CD14-positive monocyte (primary cell): ENCODE data around the gene PTTG1IP. TPM values are rescaled to one million over a fixed set of nuclear protein-coding genes. Genes with fewer than 3 reads are reported as not detected.

Source experiments
- DNase-seq, 3 donors: peaks; one replicate each; pipeline ENCODE4 v3.0.0-alpha.2; 2011 to 2022
- H2AFZ ChIP-seq: 2 replicates; pipeline ENCODE4 v1.6.0; 2012; ENCODE audit warnings: mild to moderate bottlenecking, low read depth, low read length, inconsistent platforms; ENCODE audit not compliant: insufficient read depth, poor library complexity, severe bottlenecking
- H3K27ac ChIP-seq, 2 donors: 1 replicate in 1 of 2; 2 replicates in 1 of 2; pipeline ENCODE4 v1.5.1; 2012 to 2013; ENCODE audit warnings: low read length in 2 of 2, control low read depth in 1 of 2, inconsistent platforms in 1 of 2, low read depth in 1 of 2, mild to moderate bottlenecking in 1 of 2
- H3K27me3 ChIP-seq, 2 donors: one replicate each; pipeline versions ENCODE4 v1.6.0 to v1.6.1; 2011 to 2013; ENCODE audit warnings: low read length in 2 of 2; ENCODE audit not compliant: control insufficient read depth in 2 of 2, insufficient read depth in 2 of 2
- H3K36me3 ChIP-seq, 2 donors: replicated peaks in 1 of 2; 1 replicate in 1 of 2; 2 replicates in 1 of 2; pipeline versions ENCODE4 v1.5.1 to v1.6.1; 2012 to 2013; ENCODE audit warnings: low read length in 2 of 2, control low read depth in 1 of 2, inconsistent platforms in 1 of 2, mild to moderate bottlenecking in 1 of 2; ENCODE audit not compliant: insufficient read depth in 2 of 2, control insufficient read depth in 1 of 2
- H3K4me1 ChIP-seq, 2 donors: 1 replicate in 1 of 2; 2 replicates in 1 of 2; pipeline versions ENCODE4 v1.5.1 to v1.6.1; 2012 to 2013; ENCODE audit warnings: low read length in 2 of 2, control low read depth in 1 of 2, inconsistent platforms in 1 of 2, mild to moderate bottlenecking in 1 of 2, moderate library complexity in 1 of 2; ENCODE audit not compliant: insufficient read depth in 2 of 2, control insufficient read depth in 1 of 2
- H3K4me2 ChIP-seq: replicated peaks from 2 replicates; pipeline ENCODE3; 2012; ENCODE audit warnings: low read length, moderate library complexity, mild to moderate bottlenecking; ENCODE audit not compliant: poor library complexity, severe bottlenecking; ENCODE audit errors: extremely low read depth
- H3K4me3 ChIP-seq, 3 experiments: fragments of 200-600 bp in 1 of 3; sonication (generic) in 1 of 3; replicated peaks in 1 of 3; 1 replicate in 2 of 3; 2 replicates in 1 of 3; pipeline ENCODE4 v1.5.1; 2011 to 2013; ENCODE audit warnings: low read length in 3 of 3, mild to moderate bottlenecking in 3 of 3, control low read depth in 2 of 3, low read depth in 2 of 3, inconsistent platforms in 1 of 3, moderate library complexity in 1 of 3
- H3K79me2 ChIP-seq: 2 replicates; pipeline ENCODE4 v1.6.0; 2012; ENCODE audit warnings: mild to moderate bottlenecking, control low read depth, inconsistent platforms, low read length, moderate library complexity; ENCODE audit not compliant: insufficient read depth
- H3K9ac ChIP-seq: 2 replicates; pipeline ENCODE4 v1.6.0; 2017; ENCODE audit warnings: low read length, mild to moderate bottlenecking; ENCODE audit not compliant: insufficient read depth, poor library complexity, severe bottlenecking
- H3K9me3 ChIP-seq, 2 donors: replicated peaks in 1 of 2; 1 replicate in 1 of 2; 2 replicates in 1 of 2; pipeline versions ENCODE4 v1.5.1 to v1.6.1; 2012 to 2013; ENCODE audit warnings: low read length in 2 of 2, control low read depth in 1 of 2; ENCODE audit not compliant: control insufficient read depth in 1 of 2, insufficient read depth in 1 of 2
- H4K20me1 ChIP-seq: 2 replicates; pipeline ENCODE4 v1.6.0; 2012; ENCODE audit warnings: mild to moderate bottlenecking, low read length, control low read depth, moderate library complexity; ENCODE audit not compliant: insufficient read depth
- H3K27ac Mint-ChIP-seq, 7 donors: one replicate each; pipeline ENCODE4 v1.8.0; 2020; ENCODE audit warnings: mild to moderate bottlenecking in 7 of 7, mixed read lengths in 7 of 7, moderate library complexity in 6 of 7, inconsistent platforms in 2 of 7
- H3K27me3 Mint-ChIP-seq, 3 donors: one replicate each; pipeline ENCODE4 v1.8.0; 2021 to 2022; ENCODE audit warnings: low read depth in 3 of 3, mild to moderate bottlenecking in 3 of 3, mixed read lengths in 3 of 3, moderate library complexity in 3 of 3, inconsistent platforms in 1 of 3
- H3K36me3 Mint-ChIP-seq, 2 donors: one replicate each; pipeline ENCODE4 v1.8.0; 2020; ENCODE audit warnings: mixed read lengths in 2 of 2, inconsistent platforms in 1 of 2, mild to moderate bottlenecking in 1 of 2
- H3K4me1 Mint-ChIP-seq: one replicate; pipeline ENCODE4 v1.8.0; 2020; ENCODE audit warnings: mild to moderate bottlenecking, mixed read lengths
- H3K4me3 Mint-ChIP-seq, 2 donors: one replicate each; pipeline ENCODE4 v1.8.0; 2020; ENCODE audit warnings: mild to moderate bottlenecking in 2 of 2, mixed read lengths in 2 of 2, moderate library complexity in 1 of 2
- H3K9me3 Mint-ChIP-seq, 7 donors: one replicate each; pipeline ENCODE4 v1.8.0; 2020 to 2022; ENCODE audit warnings: mixed read lengths in 7 of 7, mild to moderate bottlenecking in 6 of 7, moderate library complexity in 6 of 7, inconsistent platforms in 2 of 7
- WGBS: methylation state at CpG from one replicate; pipeline ENCODE4 v1.1.5; 2013; ENCODE audit warnings: missing lambda C conversion rate; ENCODE audit not compliant: insufficient coverage; 5-methylcytosine and 5-hydroxymethylcytosine counted together
- intact Hi-C, 2 donors: fragments of 100-400 bp; cut with micrococcal nuclease; formaldehyde crosslinking; loops; one replicate each; pipeline versions ENCODE4 v1.15.0 to v1.15.1; 2023
- polyA plus RNA-seq, 3 donors: library from polyadenylated mRNA; depleted of rRNA in 1 of 3; unstranded in 2 of 3; stranded (reverse) in 1 of 3; fragments of 300-500 nt in 2 of 3; fragments of >200 nt in 1 of 3; fragmentation: Illumina TruSeq in 2 of 3; gene quantifications; 1 replicate in 2 of 3; 2 replicates in 1 of 3; pipeline ENCODE4 v1.2.3, GENCODE V29; 2012 to 2021
- TF ChIP-seq, protein P1 (sequence below): fragments of 200-600 bp; IDR thresholded peaks from one replicate; pipeline ENCODE4 v1.8.0; 2022; ENCODE audit warnings: antibody characterized with exemption, mild to moderate bottlenecking

Gene PTTG1IP
- polyA plus RNA-seq, 3 donors = 118 to 238 (median 206) TPM

DNA sequence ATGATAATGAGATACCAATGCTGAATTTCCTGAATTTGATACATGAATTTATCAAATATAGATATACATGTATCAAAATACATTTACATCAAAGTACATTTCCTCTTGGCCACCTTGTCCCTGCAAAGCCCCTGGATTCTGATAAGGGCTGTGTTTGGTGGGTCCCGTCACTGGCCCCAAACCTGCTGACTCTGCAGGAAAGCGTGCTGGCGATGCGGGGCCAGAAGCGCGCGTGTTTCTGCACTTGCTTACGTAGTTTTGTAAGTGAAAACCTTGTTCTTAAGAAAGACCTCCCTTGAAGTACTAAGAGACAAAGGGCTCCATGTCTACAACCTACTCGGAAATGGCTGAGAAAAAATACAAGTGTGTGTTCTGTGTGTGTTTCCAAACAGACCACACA, 36.2 kb upstream of the PTTG1IP start:
- peaks cover 99 to 100% of the 10 kb centered on the region in 2 donors for H3K4me1 ChIP-seq
- peak overlapping the region; percentile 73 to 93 (median 88) for H3K27ac Mint-ChIP-seq

DNA sequence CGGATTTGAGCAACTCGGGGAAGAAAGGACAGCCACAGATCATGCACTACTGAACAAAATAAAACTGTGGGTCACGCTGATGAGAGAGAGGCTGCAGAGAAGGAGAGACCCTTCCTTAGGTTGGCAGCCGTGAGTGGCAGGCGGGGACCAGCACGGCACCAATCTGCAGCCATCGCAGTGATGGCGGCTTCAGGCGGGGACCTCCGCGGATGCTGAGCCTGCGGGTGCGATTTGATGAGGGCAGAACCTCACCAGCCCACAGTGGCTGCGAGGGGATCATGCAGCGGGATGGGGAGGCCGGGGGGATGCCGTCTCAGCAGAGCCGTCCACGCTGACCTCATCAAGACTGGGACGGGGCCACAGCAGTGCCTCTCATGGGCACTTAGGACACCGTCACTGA, 35.4 kb upstream of the PTTG1IP start:
- Histone ChIP-seq H3K36me3 (peaks cover 62 to 66% of the 10 kb centered on the region in 2 donors), H3K27me3 (no peaks in the 10 kb centered on the region), H3K4me3 (peak overlapping the region in 1 of 3 experiments; percentile 45), H2AFZ (no peak overlapping the region), H3K4me1 (peaks cover 99 to 100% of the 10 kb centered on the region in 2 donors), H3K27ac (peak overlapping the region; percentile 69 to 81), H3K9ac (no peak overlapping the region), H3K79me2 (peaks cover 98% of the 10 kb centered on the region), H3K4me2 (peak overlapping the region; percentile 33), H3K9me3 (no peaks in the 10 kb centered on the region), H4K20me1 (peaks cover 99% of the 10 kb centered on the region)
- intact Hi-C loops = loop anchor here in 1 of 2 donors (5.0 kb wide), 1 partner anchor 37 kb away; the partner anchor contains the start of gene PTTG1IP
- WGBS = 93% methylated on average over 20 of the region's 21 CpGs
- Mint-ChIP-seq H3K4me3 (peak overlapping the region in 1 of 2 donors; percentile 53), H3K4me1 (peaks cover 88% of the 10 kb centered on the region), H3K27ac (peak overlapping the region; percentile 73 to 95 (median 92)), H3K9me3 (no peaks in the 10 kb centered on the region), H3K27me3 (peaks cover 0 to 4% (median 2%) of the 10 kb centered on the region in 3 donors), H3K36me3 (peaks cover 44 to 68% of the 10 kb centered on the region in 2 donors)
- no peak for DNase-seq
- TF ChIP-seq, protein P1, sequence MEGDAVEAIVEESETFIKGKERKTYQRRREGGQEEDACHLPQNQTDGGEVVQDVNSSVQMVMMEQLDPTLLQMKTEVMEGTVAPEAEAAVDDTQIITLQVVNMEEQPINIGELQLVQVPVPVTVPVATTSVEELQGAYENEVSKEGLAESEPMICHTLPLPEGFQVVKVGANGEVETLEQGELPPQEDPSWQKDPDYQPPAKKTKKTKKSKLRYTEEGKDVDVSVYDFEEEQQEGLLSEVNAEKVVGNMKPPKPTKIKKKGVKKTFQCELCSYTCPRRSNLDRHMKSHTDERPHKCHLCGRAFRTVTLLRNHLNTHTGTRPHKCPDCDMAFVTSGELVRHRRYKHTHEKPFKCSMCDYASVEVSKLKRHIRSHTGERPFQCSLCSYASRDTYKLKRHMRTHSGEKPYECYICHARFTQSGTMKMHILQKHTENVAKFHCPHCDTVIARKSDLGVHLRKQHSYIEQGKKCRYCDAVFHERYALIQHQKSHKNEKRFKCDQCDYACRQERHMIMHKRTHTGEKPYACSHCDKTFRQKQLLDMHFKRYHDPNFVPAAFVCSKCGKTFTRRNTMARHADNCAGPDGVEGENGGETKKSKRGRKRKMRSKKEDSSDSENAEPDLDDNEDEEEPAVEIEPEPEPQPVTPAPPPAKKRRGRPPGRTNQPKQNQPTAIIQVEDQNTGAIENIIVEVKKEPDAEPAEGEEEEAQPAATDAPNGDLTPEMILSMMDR = no peak

More for the DNA sequence above, 36.2 kb upstream of the PTTG1IP start:
- no peaks in the 10 kb centered on the region for H3K27me3 ChIP-seq
- Mint-ChIP-seq H3K27me3 (peaks cover 0 to 3% (median 2%) of the 10 kb centered on the region in 3 donors), H3K9me3 (peaks cover 0 to 2% (median 0%) of the 10 kb centered on the region in 7 donors), H3K36me3 (peaks cover 36 to 63% of the 10 kb centered on the region in 2 donors), H3K4me1 (peaks cover 88% of the 10 kb centered on the region), H3K4me3 (no peak overlapping the region)
- no peak for DNase-seq
- no peak overlapping the region for H3K4me3 ChIP-seq
- H3K79me2 ChIP-seq = peaks cover 98% of the 10 kb centered on the region
- H3K4me2 ChIP-seq = no peak overlapping the region
- H3K27ac ChIP-seq = peak overlapping the region; percentile 69 to 81
- peaks cover 54 to 58% of the 10 kb centered on the region in 2 donors for H3K36me3 ChIP-seq
- TF ChIP-seq, protein P1 = no peak
- 90% methylated on average over 8 of the region's 9 CpGs for WGBS
- peaks cover 99% of the 10 kb centered on the region for H4K20me1 ChIP-seq
- intact Hi-C loops = loop anchor here in 1 of 2 donors (5.0 kb wide), 2 partner anchors 37 to 92 kb away; partner anchors contain the start of genes PTTG1IP and SUMO3
- no peaks in the 10 kb centered on the region for H3K9me3 ChIP-seq
- H2AFZ ChIP-seq = no peak overlapping the region
- no peak overlapping the region for H3K9ac ChIP-seq
